ACC112 (cell line): ENCODE measurements around the gene RPS6KC1.
"Not testable (repeated sequence)": the region's sequence is repeated elsewhere in the genome, so short reads cannot be mapped to it uniquely, and the experiment has no call there.

ENCODE experiments used
- H2AFZ ChIP-seq: fragments of 200-600 bp; sonication (generic); one replicate; pipeline ENCODE4 v1.6.0; 2017; ENCODE audit warnings: antibody characterized with exemption, low read length; ENCODE audit not compliant: unreplicated experiment
- H3K27ac ChIP-seq: fragments of 200-600 bp; sonication (generic); 2 replicates; pipeline ENCODE4 v1.5.1; 2014; ENCODE audit warnings: low read depth, mild to moderate bottlenecking, antibody characterized with exemption, low read length, moderate library complexity
- H3K27me3 ChIP-seq: fragments of 200-600 bp; sonication (generic); 2 replicates; pipeline ENCODE4 v1.6.1; 2014; ENCODE audit warnings: mild to moderate bottlenecking, antibody characterized with exemption, low read length, moderate library complexity, mixed read lengths; ENCODE audit not compliant: insufficient read depth
- H3K36me3 ChIP-seq: fragments of 200-600 bp; sonication (generic); 2 replicates; pipeline ENCODE4 v1.6.1; 2016; ENCODE audit warnings: mild to moderate bottlenecking, antibody characterized with exemption, low read length, moderate library complexity, mixed read lengths; ENCODE audit not compliant: insufficient read depth
- H3K4me1 ChIP-seq: fragments of 200-600 bp; sonication (generic); one replicate; pipeline ENCODE4 v1.6.1; 2016; ENCODE audit warnings: low read length, mixed read lengths; ENCODE audit not compliant: insufficient read depth, unreplicated experiment, control insufficient read depth
- H3K4me3 ChIP-seq: fragments of 200-600 bp; sonication (generic); 2 replicates; pipeline ENCODE4 v1.5.1; 2014; ENCODE audit warnings: mild to moderate bottlenecking, low read depth, low read length
- H3K79me2 ChIP-seq: fragments of 200-600 bp; sonication (generic); one replicate; pipeline ENCODE4 v1.6.0; 2016; ENCODE audit warnings: low read length; ENCODE audit not compliant: control insufficient read depth, unreplicated experiment, insufficient read depth

RPS6KC1 gene

DNA sequence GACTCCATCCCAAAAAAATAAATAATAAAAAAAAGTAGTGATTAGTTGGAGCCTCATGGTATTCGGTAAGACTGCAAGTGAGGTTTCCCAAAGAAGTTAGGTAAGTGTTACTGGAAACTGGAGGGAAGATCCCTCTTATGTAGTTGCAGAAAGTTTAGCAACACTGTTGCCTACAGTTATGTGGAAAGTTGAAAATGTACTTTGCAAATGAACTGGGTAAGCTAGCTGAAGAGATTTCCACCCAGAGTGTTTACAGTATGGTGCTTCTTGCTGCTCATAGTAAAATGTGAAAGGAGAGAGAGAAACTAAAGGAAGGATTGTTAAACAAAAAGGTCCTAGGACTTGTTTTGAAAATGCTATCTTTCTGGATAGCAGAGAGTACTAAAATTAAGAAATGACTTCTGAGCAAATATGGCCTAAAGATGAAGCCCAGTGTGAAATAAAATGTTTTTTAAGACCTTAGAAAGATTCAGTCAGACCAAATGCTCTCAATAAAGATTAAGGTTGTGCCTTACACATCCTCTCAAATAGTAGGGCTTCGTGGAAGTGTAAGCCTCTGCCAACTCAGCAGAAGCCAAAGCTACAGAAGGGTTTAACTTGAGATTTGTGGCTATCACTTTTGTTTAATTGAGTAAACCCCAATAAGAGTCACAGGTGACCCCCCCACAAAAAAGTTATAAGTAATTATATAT is 31.5 kb downstream of the RPS6KC1 start:
- Histone ChIP-seq H3K27me3 (no peaks in the 10 kb centered on the region), H3K4me3 (no peak overlapping the region), H2AFZ (no peak overlapping the region), H3K27ac (no peak overlapping the region), H3K36me3 (peaks cover 18% of the 10 kb centered on the region; the same call in 1 of the 2 replicates), H3K4me1 (no peaks in the 10 kb centered on the region), H3K79me2 (no peaks in the 10 kb centered on the region)

DNA sequence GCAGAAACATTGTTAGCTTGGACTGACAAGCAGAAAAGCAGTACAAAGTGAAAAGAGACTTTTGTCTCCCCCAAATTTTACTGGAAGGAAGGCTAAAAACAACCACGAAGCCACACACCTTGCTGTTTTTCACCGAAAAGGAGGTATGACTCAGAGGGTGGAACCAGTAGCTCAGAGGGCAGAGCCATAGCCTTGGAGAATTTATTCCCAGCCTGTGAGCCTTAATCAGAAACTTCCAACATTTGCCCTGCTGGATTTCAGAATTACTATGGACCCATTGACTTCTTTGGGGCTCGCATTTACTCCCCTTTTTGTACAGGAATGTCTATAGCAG is 32.0 kb downstream of the RPS6KC1 start:
- no peaks in the 10 kb centered on the region for H3K79me2 ChIP-seq
- H3K4me1 ChIP-seq, result no peaks in the 10 kb centered on the region
- H3K36me3 ChIP-seq, result peaks cover 23% of the 10 kb centered on the region; the same call in 1 of the 2 replicates
- H3K27ac ChIP-seq, result no peak overlapping the region
- no peak overlapping the region for H2AFZ ChIP-seq
- H3K4me3 ChIP-seq, result no peak overlapping the region
- no peaks in the 10 kb centered on the region for H3K27me3 ChIP-seq

DNA sequence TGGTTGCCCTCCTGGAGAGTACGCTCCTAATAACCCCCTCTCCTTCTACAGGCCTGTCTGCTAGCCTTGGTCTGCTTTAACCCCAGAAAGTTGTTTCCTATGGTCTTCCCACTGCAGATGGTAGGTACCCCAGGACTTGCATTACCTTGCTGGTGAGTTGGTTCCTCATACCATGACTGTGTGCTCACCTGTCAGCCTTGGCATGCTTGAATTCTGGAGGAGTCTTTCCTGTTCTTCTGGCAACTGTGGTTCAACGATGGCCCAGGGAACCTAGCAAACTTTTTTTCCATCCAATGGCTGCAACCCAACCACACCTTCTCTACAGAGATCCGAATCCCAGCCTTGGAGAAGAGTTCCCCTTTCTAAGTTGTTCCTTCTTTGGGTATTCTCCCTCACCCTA is 36.9 kb downstream of the RPS6KC1 start:
- Histone ChIP-seq H3K4me1 (no peaks in the 10 kb centered on the region), H3K27me3 (no peaks in the 10 kb centered on the region), H3K4me3 (no peak overlapping the region), H3K27ac (no peak overlapping the region), H3K36me3 (peaks cover 21% of the 10 kb centered on the region), H2AFZ (no peak overlapping the region), H3K79me2 (no peaks in the 10 kb centered on the region)

DNA sequence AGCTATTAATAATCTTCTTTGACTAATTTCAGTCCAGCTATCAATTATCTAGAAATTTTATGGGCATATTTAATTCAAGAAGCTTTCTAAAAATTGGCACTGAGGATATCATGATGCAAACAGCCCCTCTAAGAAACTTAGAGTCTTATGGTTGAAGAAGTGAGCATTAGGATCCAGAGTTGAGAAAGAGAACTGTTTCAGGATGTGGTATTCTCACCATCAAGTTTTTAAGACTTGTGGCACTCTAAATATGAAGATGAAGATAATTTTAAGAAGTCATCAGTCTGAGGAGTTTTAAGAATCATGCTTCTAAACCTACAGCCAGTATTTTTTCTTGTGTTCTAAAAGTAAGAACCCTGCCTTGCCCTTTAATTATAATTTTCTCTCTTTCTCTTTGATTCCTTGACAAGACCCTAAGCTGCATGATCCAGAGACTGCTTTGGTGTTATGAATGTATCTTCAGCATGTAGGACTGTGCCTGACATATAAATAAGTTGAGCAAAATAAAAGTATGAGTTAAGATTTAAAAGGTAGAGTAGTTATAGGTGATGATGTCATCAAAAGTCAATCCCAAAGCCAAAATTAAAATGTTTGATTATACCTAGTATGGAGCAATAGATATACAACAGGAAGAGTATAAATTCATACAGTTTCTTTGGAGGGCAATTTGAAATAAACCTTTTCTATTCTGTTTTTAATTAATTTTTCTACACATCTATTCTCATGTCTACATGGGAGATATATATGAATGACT is 39.1 kb downstream of the RPS6KC1 start:
- Histone ChIP-seq H3K79me2 (no peaks in the 10 kb centered on the region), H2AFZ (no peak overlapping the region), H3K36me3 (peaks cover 14% of the 10 kb centered on the region), H3K4me3 (no peak overlapping the region), H3K27me3 (no peaks in the 10 kb centered on the region), H3K27ac (no peak overlapping the region), H3K4me1 (no peaks in the 10 kb centered on the region)

DNA sequence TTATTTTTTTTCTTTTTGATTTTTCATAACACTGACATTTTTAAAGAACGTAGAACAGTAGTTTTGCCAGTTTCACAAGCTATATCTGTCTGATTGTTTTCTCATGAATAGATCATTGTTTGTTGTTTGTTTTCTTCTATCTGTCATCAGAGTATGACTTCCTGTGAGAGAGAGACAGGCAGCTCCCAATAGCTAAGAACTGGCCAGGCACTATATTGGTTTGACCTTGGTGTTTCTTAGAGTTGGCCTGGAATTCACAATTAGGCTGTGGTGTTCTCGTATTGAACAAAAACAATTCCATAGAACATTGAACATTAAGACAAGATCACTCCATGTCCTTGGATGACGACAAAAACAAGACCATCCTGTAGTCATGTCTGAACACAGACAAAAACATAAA is 43.4 kb downstream of the RPS6KC1 start:
- H3K36me3 ChIP-seq, result peaks cover 10% of the 10 kb centered on the region

DNA sequence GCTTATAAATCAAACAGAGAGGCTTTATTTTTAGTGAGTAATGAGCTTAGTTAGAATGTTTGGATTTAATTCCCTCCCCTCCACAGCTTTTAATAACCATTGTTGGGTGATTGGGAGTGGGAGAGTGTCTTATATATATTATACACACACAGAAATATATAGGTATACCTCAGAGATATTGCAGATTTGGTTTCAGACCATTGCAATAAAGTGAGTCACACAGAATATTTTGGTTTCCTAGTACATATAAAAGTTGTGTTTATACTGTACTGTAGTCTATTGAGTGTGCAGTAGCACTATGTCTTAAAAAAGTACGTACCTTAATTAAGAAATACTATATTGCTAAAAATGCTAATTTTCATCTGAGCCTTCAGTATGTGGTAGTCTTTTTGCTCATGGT is 44.4 kb downstream of the RPS6KC1 start:
- H3K4me1 ChIP-seq, result no peaks in the 10 kb centered on the region
- H3K36me3 ChIP-seq, result peaks cover 10% of the 10 kb centered on the region
- H3K27me3 ChIP-seq, result no peaks in the 10 kb centered on the region
- no peaks in the 10 kb centered on the region for H3K79me2 ChIP-seq
- no peak overlapping the region for H2AFZ ChIP-seq
- H3K27ac ChIP-seq, result no peak overlapping the region
- H3K4me3 ChIP-seq, result no peak overlapping the region

More for the DNA sequence above, 43.4 kb downstream of the RPS6KC1 start:
- Histone ChIP-seq H3K4me3 (no peak overlapping the region), H2AFZ (no peak overlapping the region), H3K79me2 (no peaks in the 10 kb centered on the region), H3K4me1 (no peaks in the 10 kb centered on the region), H3K27ac (no peak overlapping the region), H3K27me3 (no peaks in the 10 kb centered on the region)

DNA sequence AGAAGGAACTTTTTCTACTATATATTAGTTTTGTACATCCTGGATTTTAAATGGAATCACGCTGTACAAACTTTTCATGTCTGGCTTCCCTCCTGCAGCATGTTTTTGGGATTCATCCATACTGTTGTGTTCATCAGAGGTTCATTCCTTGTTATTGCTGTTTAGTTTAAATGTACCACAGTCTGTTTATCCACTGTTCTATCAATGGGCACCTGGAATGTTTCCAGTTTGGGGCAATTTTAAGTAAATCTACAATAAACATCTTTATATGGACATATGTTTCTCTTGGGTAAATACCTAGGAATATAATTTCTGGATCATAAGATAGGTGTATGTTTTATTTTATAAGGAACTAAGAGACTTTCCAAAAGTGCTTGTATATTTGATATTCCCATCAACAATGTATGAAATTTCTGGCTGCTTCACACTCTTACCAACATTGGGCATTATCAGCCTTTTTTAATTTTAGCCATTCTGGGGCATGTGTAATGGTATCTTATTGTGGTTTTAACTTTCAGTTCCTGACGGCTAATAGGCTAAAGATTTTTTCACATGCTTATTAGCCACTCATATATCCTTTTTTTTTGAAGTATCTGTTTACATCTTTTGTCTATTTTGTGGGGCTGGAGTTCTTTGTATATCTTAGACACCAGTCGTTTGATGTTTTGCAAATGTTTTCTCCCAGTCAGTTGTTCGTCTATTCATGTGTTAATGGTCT is 48.8 kb downstream of the RPS6KC1 start:
- no peak overlapping the region for H3K4me3 ChIP-seq
- no peak overlapping the region for H2AFZ ChIP-seq
- no peaks in the 10 kb centered on the region for H3K4me1 ChIP-seq
- H3K79me2 ChIP-seq, result peaks cover 10% of the 10 kb centered on the region
- no peaks in the 10 kb centered on the region for H3K27me3 ChIP-seq
- H3K27ac ChIP-seq, result no peak overlapping the region
- H3K36me3 ChIP-seq, result peaks cover 4% of the 10 kb centered on the region; the same call in 1 of the 2 replicates

DNA sequence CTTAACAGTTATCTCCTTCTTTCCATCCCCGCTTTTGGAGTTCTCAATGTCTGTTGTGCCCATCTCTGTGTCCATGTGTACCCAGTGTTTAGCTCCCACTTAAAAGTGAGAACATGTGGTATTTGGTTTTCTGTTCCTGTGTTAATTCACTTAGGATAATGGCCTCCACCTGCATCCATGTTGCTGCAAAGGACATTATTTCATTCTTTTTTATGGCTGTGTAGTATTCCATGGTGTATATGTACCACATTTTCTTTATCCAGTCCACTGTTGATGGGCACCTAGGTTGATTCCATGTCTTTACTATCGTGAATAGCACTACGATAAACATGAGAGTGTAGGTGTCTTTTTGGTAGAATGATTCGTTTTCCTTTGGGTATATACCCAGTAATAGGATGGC is 49.5 kb downstream of the RPS6KC1 start:
- H3K36me3 ChIP-seq, H3K27ac ChIP-seq, H3K4me1 ChIP-seq, H3K4me3 ChIP-seq, H2AFZ ChIP-seq, H3K27me3 ChIP-seq, H3K79me2 ChIP-seq: not testable (repeated sequence)

DNA sequence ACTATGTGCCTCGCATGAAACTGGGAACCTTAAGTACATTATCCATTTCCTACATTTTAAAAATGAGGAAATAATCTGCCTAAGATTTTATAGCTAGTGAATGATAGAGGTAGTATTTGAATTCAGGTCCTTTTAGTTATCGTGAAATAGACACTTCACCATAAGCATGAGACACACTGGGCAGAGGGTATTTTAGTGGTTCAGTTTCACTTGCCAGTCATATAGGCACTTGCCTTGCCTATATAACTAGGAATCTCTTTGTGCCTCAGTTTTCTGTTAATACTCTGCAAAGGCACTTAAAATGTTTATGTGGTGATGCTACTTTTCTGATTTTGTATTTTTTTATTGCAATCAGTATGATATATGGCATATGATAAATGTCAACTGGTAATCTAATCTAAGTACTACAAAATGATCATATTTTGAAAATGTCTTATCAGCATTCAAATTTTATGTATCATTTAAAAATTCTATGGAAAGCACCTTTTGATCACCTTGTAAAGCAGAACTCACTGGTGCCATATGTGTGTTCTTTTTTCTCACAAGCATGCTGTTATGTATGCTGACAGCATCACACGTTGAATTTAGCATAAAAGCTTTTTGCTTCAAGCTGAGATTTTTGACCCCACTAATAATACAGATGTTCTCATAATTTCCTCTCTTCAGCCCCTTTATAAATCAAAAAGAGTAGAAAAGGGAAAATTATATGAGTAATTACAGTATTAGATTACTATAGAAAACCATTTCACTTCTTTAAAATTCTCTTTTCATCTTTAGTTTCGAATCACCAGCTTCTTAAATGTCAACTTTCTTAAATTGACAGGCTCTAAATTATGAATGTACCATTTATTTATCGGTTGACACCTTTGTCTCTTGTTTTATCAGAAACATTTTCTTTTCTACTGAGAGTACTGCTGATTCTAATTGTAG is 52.6 kb downstream of the RPS6KC1 start:
- Histone ChIP-seq H3K36me3 (peaks cover 11% of the 10 kb centered on the region), H3K4me3 (no peak overlapping the region), H3K4me1 (no peaks in the 10 kb centered on the region), H3K27me3 (no peaks in the 10 kb centered on the region), H2AFZ (no peak overlapping the region), H3K27ac (no peak overlapping the region), H3K79me2 (peaks cover 10% of the 10 kb centered on the region)

DNA sequence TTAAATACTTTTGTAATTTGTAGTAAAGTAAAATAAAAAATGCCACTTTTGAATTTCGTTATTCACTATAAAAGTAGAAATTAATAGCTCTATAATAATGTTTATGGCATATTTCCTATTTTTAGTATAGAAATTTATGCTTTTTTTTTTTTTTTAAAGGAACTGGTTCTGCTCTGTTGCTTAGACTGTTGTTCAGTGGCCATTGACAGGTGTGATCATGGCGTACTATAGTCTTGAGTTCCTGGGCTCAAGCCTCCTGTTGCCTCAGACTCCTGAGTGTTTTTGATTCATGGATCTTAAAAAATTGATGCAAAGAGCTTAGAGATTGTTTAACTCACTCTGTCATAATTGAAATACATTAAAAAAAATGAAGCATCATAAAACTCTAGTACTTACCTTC is 53.6 kb downstream of the RPS6KC1 start:
- H2AFZ ChIP-seq, result no peak overlapping the region
- H3K79me2 ChIP-seq, result peaks cover 10% of the 10 kb centered on the region
- H3K36me3 ChIP-seq, result peaks cover 11% of the 10 kb centered on the region
- H3K4me1 ChIP-seq, result no peaks in the 10 kb centered on the region
- no peak overlapping the region for H3K27ac ChIP-seq
- no peaks in the 10 kb centered on the region for H3K27me3 ChIP-seq
- no peak overlapping the region for H3K4me3 ChIP-seq
